NCI-H2029 (cell line): ENCODE measurements around the gene FAM83E.

Experiments
- DNase-seq: peaks from one replicate; lab custom pipeline; 2025; lab: John Stamatoyannopoulos, UW

Gene FAM83E

DNA sequence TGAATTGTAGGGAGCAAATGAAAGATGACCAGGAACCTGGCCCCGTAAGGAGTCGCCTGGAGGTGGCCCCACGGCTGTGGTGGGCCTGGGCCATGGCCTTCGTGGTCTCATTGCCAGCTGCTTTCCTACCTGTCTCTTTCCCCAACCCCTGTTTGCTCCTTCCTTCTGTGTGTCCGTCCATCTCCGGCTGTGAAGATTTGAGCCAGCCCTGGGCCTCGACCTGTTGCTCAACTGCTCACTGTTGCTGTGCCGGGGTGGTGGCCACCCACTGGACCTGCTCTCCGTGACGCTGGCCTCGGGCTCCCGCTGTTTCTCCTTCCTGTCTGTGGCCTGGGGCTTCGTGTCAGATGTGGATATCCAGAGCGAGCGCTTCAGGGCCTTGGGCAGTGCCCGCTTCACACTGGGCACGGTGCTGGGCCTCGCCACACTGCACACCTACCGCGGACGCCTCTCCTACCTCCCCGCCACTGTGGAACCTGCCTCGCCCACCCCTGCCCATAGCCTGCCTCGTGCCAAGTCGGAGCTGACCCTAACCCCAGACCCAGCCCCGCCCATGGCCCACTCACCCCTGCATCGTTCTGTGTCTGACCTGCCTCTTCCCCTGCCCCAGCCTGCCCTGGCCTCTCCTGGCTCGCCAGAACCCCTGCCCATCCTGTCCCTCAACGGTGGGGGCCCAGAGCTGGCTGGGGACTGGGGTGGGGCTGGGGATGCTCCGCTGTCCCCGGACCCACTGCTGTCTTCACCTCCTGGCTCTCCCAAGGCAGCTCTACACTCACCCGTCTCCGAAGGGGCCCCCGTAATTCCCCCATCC is 13.8 kb upstream of the FAM83E start:
- no peak for DNase-seq

GRCh38 chr19:48627865-48628314 is 13.0 kb upstream of the FAM83E start:
- no peak for DNase-seq

- no peak for DNase-seq
These were observed 12.5 kb upstream of the FAM83E start for GRCh38 chr19:48627201-48627864.

GRCh38 chr19:48625891-48626327 is 11.0 kb upstream of the FAM83E start:
- DNase-seq: no peak

DNA sequence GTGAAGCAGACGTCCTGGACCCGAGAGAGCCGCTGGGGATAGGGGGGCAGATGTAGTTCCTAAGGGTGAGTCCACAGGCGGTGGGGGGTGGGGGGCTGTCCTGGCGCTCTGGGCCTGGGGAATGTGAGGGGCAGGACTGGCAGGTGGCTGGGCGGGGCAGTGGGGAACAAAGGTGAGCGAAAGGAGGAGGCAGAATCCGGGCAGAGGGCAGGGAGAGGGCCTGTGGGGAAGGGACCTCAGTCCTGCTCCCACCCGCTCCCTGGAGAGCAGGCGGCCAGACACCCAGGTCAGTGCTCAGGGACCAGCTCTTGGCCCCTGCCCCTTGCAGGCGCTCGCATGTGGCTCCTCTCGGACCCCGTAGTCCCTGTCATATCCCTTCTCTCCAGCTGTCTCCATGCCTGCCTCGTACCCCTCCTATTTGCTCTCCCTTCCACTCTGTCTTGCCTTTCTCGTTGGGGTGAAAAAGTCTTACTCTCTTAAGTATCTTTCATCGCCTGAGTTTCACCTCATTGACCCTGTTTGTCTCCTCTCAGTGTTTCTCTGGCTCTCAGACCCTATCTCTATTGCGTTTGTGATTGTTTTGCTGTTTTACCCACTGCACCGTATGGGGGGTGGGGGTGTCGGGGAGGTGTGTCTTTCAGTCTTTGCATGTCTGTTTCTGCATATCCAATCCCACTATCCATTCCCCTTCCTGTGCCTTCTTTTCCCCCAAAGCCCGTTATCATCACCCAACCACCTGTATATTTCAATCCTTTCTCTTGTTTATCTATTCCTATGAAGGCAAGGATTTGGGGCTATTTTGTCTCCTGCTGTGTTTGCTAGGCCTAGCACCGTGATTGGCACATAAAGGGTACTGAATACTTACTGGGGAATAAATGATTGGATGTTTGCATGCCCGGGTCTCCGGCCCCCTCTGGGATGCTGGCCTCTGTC is 10.2 kb upstream of the FAM83E start:
- no peak for DNase-seq

GRCh38 chr19:48624067-48624594 is 9.3 kb upstream of the FAM83E start:
- peak; percentile 97 for DNase-seq

GRCh38 chr19:48623556-48624066 is 8.7 kb upstream of the FAM83E start:
- no peak for DNase-seq

DNA sequence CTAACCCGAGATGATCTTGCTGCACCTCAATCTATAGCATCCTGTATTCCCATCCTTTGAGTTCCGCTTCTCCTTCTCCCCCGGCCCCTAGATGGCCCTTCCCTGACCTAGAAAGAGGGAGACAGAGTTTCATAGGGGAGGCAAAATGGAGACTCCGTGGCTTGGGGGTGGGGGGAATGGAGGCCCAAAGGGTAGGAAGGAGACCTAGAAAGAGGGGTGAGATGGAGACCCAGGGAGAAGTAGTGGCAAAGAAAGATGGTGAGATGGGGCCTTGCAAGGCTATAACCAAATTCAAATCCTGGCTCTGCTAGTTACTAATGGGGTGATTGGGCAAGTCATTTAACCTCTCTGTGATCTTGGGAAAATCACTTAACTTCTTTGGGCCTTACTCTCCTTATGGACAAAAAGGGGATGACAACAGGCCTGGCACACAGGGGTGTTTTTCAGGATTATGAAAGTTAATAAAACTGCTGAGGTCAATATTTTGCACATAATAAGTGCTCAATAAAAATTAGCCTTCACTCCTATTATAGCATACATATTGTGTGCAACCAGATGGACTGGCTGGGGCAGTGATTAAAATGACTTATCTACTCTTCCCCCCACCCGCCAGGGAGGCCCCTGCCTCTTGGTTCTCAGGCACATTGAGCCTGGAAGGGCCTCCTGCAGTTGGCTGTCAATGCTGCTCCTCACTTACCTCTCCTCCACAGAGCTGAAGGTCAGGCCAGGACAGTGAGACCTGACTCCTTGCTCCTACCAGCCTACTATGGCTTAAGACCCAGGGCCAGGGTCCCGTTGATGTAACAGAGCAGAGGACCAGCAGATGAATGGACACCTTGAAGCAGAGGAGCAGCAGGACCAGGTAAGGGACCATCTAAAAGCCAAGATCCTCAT is 5.1 kb upstream of the FAM83E start:
- no peak for DNase-seq

- DNase-seq: peak; percentile 99
These were observed 4.2 kb upstream of the FAM83E start, which contains the start of the genes RPL18 and SPHK2 for GRCh38 chr19:48618916-48619691. RPL18 (minus strand) TSS chr19:48619178; CDS start chr19:48619143, 35 bp downstream. SPHK2 (plus strand) TSS chr19:48619506; CDS start chr19:48620515, 1,009 bp downstream.

GRCh38 chr19:48618278-48618915 is 3.5 kb upstream of the FAM83E start:
- DNase-seq: no peak

GRCh38 chr19:48617146-48617937 is 2.5 kb upstream of the FAM83E start:
- no peak for DNase-seq

- no peak for DNase-seq
These were observed 1.7 kb upstream of the FAM83E start for GRCh38 chr19:48616491-48617056.

DNA sequence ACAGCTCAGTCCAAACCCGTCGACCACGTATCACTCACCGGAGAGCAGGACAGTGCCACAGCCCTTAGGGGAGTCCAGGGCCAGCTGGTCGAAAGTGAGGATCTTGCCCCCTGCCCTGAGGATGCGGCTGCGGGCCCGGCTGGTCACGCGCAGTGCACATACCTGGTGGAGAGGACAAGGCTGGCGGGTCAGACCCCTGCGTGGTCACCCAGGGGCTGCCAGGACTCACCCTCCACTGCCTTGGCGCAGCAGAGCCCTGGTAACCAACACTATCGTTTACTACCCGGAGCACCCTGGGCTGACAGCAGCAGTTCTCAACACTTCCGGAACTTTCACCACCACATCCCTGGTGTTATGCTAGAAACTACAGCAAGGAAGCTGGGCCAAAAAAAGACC is 1.2 kb upstream of the FAM83E start:
- no peak for DNase-seq

DNA sequence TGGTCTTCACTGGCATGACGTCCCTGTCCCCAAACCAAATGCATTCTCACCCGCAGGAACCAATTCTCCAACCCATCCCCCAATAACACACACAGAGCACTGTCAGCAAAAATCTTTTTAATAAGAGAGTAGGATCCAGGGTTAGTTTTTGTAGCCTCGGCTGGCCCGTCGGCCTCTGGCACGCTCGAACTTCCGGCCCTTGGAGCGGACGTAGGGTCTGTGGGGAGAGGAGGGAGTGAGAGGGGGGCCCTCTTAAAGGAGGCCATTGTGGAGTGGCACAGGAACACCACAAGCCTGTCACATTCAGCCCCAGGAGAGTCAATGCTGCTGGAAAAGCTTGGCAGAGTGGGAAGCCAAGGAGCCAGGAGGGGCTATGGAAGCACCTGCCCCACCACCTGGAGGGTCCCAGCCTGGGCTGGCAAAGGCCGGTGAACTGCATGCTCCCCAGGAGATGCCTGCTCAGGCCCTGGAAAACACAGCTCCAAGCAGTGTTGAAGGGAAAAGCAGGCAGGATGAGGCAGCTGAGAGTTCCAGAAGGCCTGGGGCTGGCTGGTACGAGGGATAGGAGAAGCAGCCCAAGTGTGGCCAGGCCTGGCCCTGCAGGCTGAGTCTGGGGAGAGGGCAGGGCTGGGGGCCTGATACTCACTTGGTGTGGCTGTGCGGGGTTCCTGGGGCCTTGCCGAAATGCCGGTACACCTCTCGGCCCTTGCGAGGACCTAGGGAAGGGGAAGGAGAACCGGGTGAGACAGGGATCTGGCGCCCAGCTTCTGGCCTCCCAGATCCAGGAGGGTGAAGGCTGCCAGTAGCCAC is 560 bp upstream of the FAM83E start:
- no peak for DNase-seq

- DNase-seq: no peak
These were observed 932 bp downstream of the FAM83E start for GRCh38 chr19:48613852-48614435.

DNA sequence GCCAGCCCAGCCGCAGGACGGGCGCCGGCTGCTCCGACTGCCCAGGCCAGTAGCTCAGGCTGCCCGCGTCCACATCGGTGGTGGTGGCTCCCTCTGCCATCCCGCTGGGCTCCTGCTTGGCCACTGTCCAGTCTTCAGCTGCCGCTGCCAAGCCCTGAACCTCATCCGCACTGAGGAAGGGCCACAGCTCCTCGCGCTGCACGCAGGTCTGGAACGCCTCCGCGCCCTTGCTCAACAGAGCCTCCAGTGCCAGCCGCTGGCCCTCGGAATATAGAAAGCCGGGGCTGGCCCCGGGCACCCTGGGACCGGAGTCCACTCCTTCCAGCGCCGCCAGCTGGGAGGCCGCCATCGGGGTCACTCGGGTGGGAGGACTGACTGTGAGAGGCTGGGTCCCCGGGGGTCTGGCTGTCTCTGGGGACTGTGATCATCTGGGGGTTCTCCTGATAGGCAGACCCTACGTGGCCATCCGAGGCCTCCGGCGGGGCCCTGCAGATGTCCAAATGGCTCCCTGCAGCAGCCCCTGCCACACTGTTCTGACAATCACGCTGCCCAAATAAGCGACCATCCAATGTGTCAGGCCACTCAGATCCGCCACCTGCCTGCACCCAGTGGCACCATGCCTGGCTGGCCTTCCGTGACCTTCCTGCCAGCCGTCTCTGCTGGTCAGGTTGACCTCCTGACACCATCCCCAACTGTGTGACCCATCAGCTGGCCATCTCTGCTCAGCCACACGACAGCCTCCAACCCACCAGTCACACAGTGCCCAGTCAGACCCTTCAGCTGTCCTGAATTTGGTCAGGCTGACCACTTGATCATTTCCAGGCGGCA is 1.6 kb downstream of the FAM83E start:
- no peak for DNase-seq
